NCI-H446 (cell line): ENCODE data around the gene PEPD.
"Not testable (repeated sequence)": the region's sequence is repeated elsewhere in the genome, so short reads cannot be mapped to it uniquely, and the experiment has no call there.

Experiments used
- DNase-seq, 2 experiments: peaks; one replicate each; lab custom pipeline; 2025; lab: John Stamatoyannopoulos, UW

The PEPD gene

DNA sequence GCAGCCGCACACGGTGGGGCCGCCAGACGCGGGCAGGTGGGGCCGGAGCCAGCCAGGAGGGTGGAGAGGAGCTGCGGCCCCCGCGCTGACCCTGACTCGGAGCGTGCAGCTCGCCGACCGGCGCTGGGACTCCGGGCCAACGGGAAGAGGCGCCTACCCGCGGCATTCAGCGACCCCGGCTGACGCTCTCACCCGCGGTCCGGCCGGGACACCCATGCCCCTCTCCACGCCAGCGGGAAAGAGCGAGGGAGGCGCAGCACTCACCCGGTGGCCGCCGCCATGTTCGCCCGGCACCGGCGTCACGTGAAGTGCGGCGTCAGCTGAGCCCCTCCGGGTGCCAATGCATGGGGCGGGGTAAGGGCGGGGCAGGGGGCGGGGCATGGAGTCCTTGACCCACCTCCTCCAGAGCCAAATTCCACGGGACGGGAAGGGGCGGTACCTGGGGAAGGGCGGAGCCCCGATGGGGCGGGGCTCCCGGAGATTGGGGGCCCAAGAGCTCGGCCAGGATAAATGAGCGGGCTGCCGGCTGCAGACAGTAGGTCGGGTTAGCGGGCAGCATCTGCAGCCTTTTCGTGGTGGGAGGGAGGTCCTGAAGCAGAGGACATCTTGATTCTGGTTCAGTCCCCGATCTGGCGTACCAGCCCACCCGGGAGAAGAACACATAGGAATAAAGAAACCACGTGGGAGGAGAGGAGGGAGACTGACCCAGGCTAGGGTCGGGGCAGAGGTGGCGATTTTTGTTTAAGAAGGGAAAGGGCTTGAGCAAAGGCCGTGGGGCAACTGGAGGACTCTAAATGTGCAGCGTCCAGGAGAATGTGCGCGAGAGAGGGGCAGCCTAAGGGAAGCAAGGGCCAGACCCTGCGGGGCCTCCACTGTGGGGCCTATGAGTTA is at the start of gene PEPD:
PEPD (minus strand) TSS at position 312 of the 891 bp plus-strand sequence; CDS start at position 281, 31 bp downstream.
- DNase-seq, result peak; percentile 88 to 95

DNA sequence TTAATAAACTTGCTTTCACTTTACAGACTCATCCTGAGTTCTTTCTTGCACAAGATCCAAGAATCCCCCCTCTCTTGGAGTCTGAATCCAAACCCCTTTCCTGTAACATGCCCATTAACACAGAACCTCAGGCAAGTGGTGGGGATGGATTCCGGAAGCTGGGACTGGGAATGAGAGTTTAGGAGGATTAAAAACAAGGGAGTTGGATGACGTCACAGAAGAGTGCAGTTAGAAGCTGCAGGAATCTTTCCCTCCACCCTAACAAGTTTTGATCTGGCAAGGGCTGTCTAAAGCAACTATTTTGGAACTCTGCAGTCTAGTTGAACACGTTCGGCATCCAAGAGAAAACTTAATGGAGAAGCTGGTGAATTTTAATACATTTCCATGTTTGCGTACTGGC is 48.2 kb upstream of the PEPD start:
- DNase-seq, result no peak

GRCh38 chr19:33568706-33569105 is 47.1 kb upstream of the PEPD start:
- DNase-seq, result no peak

DNA sequence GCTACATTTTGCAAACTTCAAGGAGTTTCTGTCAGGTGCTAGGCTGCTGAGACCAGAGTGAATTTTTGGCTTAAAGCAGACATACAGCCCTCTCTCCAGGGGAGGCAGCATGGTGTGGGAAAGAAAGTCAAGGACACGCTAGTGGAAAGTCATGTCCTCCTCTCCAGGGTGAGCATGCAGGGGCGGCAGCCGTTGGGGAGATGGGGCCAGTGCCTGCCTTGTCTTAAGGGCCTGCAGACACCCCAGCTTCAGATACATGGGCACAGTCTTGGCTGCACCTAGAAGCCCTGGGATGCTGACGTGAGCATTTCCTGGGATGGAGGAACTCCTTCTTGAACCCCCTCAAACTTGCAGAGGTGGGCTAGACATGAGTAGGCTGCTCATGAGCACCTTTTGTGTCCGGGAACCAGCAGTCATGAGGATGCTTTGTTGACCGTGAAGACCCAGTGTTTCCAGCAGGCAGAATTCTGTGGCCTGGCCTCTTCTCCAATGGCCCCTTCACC is 43.3 kb upstream of the PEPD start:
- no peak for DNase-seq

DNA sequence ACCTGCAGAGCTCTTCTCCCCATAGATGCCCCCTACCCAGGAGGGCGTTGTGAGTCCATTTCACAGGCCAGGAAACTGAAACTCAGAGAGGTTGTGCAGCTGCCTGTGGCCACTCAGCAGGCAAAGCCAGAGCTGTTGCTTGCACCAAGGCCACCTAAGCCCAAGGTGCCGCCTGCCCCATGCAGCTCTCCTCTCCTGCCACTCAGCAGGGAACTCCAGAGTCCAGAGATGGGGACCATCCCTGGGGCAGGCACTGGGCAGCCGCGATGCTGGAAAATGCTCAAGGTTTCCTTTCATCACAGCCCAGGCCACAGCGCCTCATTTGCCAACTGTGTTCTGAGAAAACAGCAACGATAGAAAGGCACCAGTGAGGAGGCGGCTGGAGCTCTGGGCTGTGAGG is 41.0 kb upstream of the PEPD start:
- no peak for DNase-seq

GRCh38 chr19:33561666-33562065 is 40.1 kb upstream of the PEPD start:
- DNase-seq, result not testable (repeated sequence)

- DNase-seq, result no peak
Measured at GRCh38 chr19:33561261-33561660, 39.7 kb upstream of the PEPD start.

DNA sequence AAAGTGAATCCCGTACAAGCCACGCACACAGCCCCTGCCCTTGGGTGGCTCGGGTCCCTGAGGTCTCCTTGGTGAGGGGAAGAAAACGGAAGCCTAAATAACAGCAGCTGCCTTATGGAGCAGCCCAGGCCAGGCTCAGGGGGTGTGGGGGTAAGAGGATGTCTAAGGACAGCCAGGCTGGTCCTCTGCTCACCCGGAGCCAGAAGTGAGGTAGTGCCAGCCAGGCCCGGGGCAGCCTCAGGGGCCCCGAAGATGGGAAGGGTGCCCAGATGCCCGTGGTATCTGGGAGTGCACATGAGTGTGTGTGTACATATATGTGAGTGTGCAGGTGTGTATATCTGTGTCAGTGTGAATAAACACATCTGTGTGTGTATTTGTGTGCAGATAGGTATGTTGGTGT is 38.4 kb upstream of the PEPD start:
- no peak for DNase-seq

GRCh38 chr19:33558856-33559255 is 37.3 kb upstream of the PEPD start:
- DNase-seq, result peak in 1 of 2 experiments; percentile 38

DNA sequence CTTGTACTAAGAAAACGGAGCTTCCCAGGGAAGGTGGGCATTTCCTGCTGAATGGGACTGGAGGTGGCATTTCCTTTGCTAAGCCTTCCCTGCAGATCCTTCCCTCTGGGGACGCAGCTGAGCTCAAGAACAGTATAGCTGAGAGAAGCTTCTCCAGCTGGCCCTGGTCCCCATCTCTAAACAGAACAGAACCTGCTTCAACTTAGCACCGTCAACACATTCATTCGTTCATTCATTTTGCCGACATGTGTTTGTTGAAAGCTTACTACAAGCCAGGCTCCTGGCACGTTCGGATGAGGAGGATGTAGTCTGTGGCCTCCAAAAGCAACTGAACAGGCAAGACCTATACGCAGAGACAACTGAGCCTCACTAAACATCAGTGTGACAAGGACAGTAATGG is 36.6 kb upstream of the PEPD start:
- DNase-seq, result no peak

DNA sequence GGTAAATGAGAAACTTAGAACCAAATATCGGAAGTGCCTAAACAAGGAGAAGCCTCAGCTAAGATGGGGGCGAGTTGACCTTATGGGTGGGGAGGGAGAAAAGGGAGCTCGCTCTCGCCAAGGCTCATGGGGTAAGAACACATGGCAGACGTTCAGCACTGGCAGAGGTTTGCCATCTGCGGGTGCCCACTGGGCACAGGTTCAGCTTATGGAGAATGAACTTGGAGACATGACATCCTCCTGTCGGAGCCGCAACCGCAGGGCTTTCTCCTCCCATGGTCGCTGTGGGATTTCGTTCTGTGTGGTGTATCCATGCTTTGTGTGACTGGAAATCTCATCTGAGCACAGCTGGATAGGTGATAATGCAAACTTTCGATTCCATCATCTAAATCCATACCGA is 36.1 kb upstream of the PEPD start:
- no peak for DNase-seq

GRCh38 chr19:33557196-33557595 is 35.6 kb upstream of the PEPD start:
- no peak for DNase-seq

GRCh38 chr19:33556261-33556660 is 34.7 kb upstream of the PEPD start:
- no peak for DNase-seq

- not testable (repeated sequence) for DNase-seq
Measured at GRCh38 chr19:33555726-33556125, 34.1 kb upstream of the PEPD start.

DNA sequence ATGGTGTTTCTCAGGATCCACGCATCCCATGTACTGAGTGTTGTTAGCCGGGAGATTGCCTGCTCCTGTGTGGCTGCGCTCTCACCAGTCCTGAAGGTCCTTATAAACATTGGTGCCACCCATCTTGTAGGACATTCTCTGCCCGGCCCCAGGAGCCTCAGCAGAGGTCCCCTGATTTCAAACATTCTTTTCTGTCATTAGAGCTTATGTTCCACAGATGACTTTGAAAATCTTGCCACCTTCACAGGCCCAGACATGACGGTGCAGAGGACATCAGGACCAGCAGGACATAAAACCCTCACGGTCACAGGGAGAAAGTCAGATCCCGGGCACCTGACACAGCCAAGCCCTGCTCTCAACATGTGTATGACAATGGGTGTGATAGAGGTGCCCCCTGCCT is 33.2 kb upstream of the PEPD start:
- DNase-seq, result no peak

DNA sequence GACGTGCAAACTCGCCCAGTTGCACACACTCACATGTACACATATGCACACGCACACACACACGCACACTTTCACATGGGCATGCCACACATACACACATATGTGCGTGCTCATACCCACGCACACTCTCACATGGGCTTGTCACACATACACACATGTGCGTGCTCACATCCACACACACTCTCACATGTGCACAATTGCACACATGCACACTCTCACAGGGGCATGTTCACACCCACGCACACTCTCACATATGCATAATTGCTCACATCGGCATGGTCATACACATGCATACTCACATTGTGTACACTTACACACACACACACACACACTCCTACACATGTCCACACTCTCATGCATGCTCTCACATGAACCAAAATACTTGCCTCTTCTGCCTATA is 32.8 kb upstream of the PEPD start:
- DNase-seq, result no peak

- no peak for DNase-seq
Measured at GRCh38 chr19:33553530-33554310, 32.1 kb upstream of the PEPD start.

GRCh38 chr19:33552928-33553279 is 31.3 kb upstream of the PEPD start:
- DNase-seq, result no peak

- no peak for DNase-seq
Measured at GRCh38 chr19:33552191-33552927, 30.8 kb upstream of the PEPD start.

DNA sequence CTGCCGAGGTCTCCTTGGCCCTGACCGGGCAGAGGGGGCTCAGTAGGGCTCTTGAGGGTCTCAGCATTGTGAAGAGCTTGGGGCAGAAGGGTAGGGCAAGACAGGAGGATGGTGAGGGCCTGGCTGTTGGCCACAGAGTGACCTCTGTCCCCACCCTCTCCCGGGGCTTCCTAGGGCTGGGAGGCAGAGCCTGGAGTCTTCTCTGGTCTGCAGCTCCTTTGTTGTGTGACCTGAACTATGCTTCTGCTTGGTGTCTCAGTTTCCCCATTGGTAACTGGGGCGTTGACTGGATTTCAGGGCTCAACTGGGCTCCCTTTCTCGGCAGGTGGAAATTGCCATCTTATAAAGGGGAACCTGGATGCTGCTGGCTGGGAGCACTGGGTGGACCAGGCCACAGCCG is 30.1 kb upstream of the PEPD start:
- no peak for DNase-seq

- no peak for DNase-seq
Measured at GRCh38 chr19:33550768-33551167, 29.2 kb upstream of the PEPD start.

- DNase-seq, result no peak
Measured at GRCh38 chr19:33547676-33548075, 26.1 kb upstream of the PEPD start.
